ENCODE results near the gene GLYATL1B.
A peak's percentile ranks its signal among the peaks of the same experiment; 100 is the strongest.
"Not testable (repeated sequence)": the region's sequence is repeated elsewhere in the genome, so short reads cannot be mapped to it uniquely, and the experiment has no call there.

- not testable (repeated sequence) for TF ChIP-seq CTCF (IDR thresholded peaks at IDR 0.05 in 8 of 11, conservative IDR thresholded peaks at IDR 0.05 in 3 of 11)
- TF ChIP-seq POLR2A (IDR thresholded peaks at IDR 0.05): peak in 1 of 3 donors; percentile 9
These were observed 11.8 kb downstream of the GLYATL1B start for GRCh38 chr11:59097938-59098337.
